GM19043 (cell line): ENCODE data around the gene SCAMP2.

Experiments
- ATAC-seq: cut with Tn5 transposase; IDR thresholded peaks from one replicate; pipeline ENCODE4 v1.9.1; 2021; ENCODE audit warnings: low read depth; ENCODE audit not compliant: unreplicated experiment

Gene SCAMP2

GRCh38 chr15:74799255-74799855 lies 73.8 kb downstream of the SCAMP2 start:
- ATAC-seq = no peak

GRCh38 chr15:74798388-74799254 lies 74.5 kb downstream of the SCAMP2 start:
- no peak for ATAC-seq

- ATAC-seq = no peak
Observed at GRCh38 chr15:74795966-74796625, 77.1 kb downstream of the SCAMP2 start.

- ATAC-seq = no peak
Observed at GRCh38 chr15:74794970-74795349, 78.2 kb downstream of the SCAMP2 start.

- no peak for ATAC-seq
Observed at GRCh38 chr15:74794248-74794969, 78.8 kb downstream of the SCAMP2 start.
